Fibroblast of peridontal ligament (primary cell): Measurements from ENCODE around the gene SLC52A3.
A peak's percentile ranks its signal among the peaks of the same experiment; 100 is the strongest.
"Not testable (repeated sequence)": the region's sequence is repeated elsewhere in the genome, so short reads cannot be mapped to it uniquely, and the experiment has no call there.

ENCODE experiments used
- DNase-seq: peaks from one replicate; pipeline ENCODE4 v3.0.0-alpha.2; 2010; ENCODE audit errors: extremely low read depth

SLC52A3 gene

GRCh38 chr20:728256-728944, 39.9 kb downstream of the SLC52A3 start:
- peak; percentile 10 for DNase-seq

- DNase-seq: no peak
Observed at GRCh38 chr20:726160-726559, 42.1 kb downstream of the SLC52A3 start.

GRCh38 chr20:725491-725890, 42.8 kb downstream of the SLC52A3 start:
- no peak for DNase-seq

- DNase-seq: not testable (repeated sequence)
Observed at GRCh38 chr20:724797-725196, 43.5 kb downstream of the SLC52A3 start.

GRCh38 chr20:723756-724155, 44.5 kb downstream of the SLC52A3 start:
- no peak for DNase-seq

- DNase-seq: no peak
Observed at GRCh38 chr20:722822-723644, 45.3 kb downstream of the SLC52A3 start.

- no peak for DNase-seq
Observed at GRCh38 chr20:721876-722275, 46.4 kb downstream of the SLC52A3 start.

GRCh38 chr20:719816-720215, 48.5 kb downstream of the SLC52A3 start:
- DNase-seq: no peak

- DNase-seq: no peak
Observed at GRCh38 chr20:719068-719467, 49.2 kb downstream of the SLC52A3 start.

- no peak for DNase-seq
Observed at GRCh38 chr20:717832-718231, 50.5 kb downstream of the SLC52A3 start.

GRCh38 chr20:717271-717670, 51.0 kb downstream of the SLC52A3 start:
- no peak for DNase-seq

GRCh38 chr20:714453-714852, 53.8 kb downstream of the SLC52A3 start:
- no peak for DNase-seq

GRCh38 chr20:711576-711975, 56.7 kb downstream of the SLC52A3 start:
- DNase-seq: no peak

GRCh38 chr20:710780-711450, 57.4 kb downstream of the SLC52A3 start:
- DNase-seq: no peak
